Adrenal gland (tissue), 12 donors: Measurements from ENCODE around the gene TCERG1L. TPM values are rescaled to one million over a fixed set of nuclear protein-coding genes. Genes with fewer than 3 reads are reported as not detected.

Experiments used
- DNase-seq, 7 donors: peaks; one replicate each; pipeline ENCODE4 v3.0.0-alpha.2; 2019 to 2020
- H3K27ac ChIP-seq, 5 donors: fragments of 200-600 bp; sonication (generic) in 4 of 5; 1 replicate in 3 of 5; 2 replicates in 2 of 5; pipeline versions ENCODE4 v1.5.1 to v1.8.0; 2016 to 2020; ENCODE audit warnings: mild to moderate bottlenecking in 1 of 5
- H3K27me3 ChIP-seq: fragments of 200-600 bp; 2 replicates; pipeline ENCODE4 v1.8.0; 2021
- H3K36me3 ChIP-seq, 2 donors: fragments of 200-600 bp; replicated peaks in 1 of 2; 1 replicate in 1 of 2; 2 replicates in 1 of 2; pipeline versions ENCODE4 v1.5.1 to v1.8.0; 2018 to 2022
- H3K4me1 ChIP-seq, 2 donors: fragments of 200-600 bp; replicated peaks in 1 of 2; 1 replicate in 1 of 2; 2 replicates in 1 of 2; pipeline versions ENCODE4 v1.5.1 to v1.8.0; 2018 to 2021
- H3K4me3 ChIP-seq, 4 donors: fragments of 200-600 bp; sonication (generic) in 3 of 4; one replicate each; pipeline ENCODE4 v1.5.1; 2016 to 2018
- H3K9me3 ChIP-seq, 3 donors: fragments of 200-600 bp; sonication (generic) in 1 of 3; replicated peaks in 1 of 3; 1 replicate in 2 of 3; 2 replicates in 1 of 3; pipeline versions ENCODE4 v1.5.1 to v1.8.0; 2016 to 2021
- CTCF ChIP-seq, 6 experiments: fragments of 450-650 bp in 4 of 6; fragments of 200-600 bp in 2 of 6; sonication (generic) in 1 of 6; IDR thresholded peaks; 1 replicate in 5 of 6; 2 replicates in 1 of 6; pipeline versions ENCODE4 v1.5.1 to v1.8.0; 2016 to 2021; ENCODE audit warnings: antibody characterized with exemption in 6 of 6, mild to moderate bottlenecking in 2 of 6, moderate library complexity in 1 of 6
- POLR2A ChIP-seq, 2 donors: fragments of 450-650 bp; IDR thresholded peaks; one replicate each; pipeline ENCODE4 v1.6.1; 2017; ENCODE audit warnings: antibody characterized with exemption in 2 of 2, mild to moderate bottlenecking in 2 of 2, moderate library complexity in 1 of 2
- WGBS, 4 donors: extraction: QIAGEN DNeasy Blood & Tissue Kit in 2 of 4; methylation state at CpG; one replicate each; pipeline versions ENCODE4 v1.1.5 to v1.1.7; 2013 to 2017; 5-methylcytosine and 5-hydroxymethylcytosine counted together
- intact Hi-C, 2 donors: fragments of 100-400 bp; cut with DNase I; formaldehyde crosslinking; loops; one replicate each; pipeline versions ENCODE4 v1.14.1 to v1.15.0; 2022 to 2023
- polyA plus RNA-seq, 3 donors: library from polyadenylated mRNA; stranded (reverse); fragments of 200-250 nt in 2 of 3; fragments of 350-450 nt in 1 of 3; fragmentation: Illumina TruSeq in 1 of 3; extraction: RNeasy Lipid Tissue Mini Kit (QIAGEN cat#74804) in 1 of 3; gene quantifications; one replicate each; pipeline ENCODE4 v1.2.3, GENCODE V29; 2013 to 2014
- total RNA-seq, 9 donors: library from RNA; depleted of rRNA in 4 of 9; stranded (reverse); fragments of >200 nt in 4 of 9; fragments of 120-200 nt in 1 of 9; fragmentation: NEBNext Ultra II Directional in 1 of 9; extraction: Animal tissue kit (Norgen Biotek cat#: 25700) in 1 of 9; gene quantifications; one replicate each; pipeline versions ENCODE4 v1.1.0 to v1.2.4, GENCODE V29; 2013 to 2023
- donor health status: healthy with polysubstance abuse.
- donor health status: Bipolar disorder and iron deficiency.
- donor health status: DM: yes; HTN: yes; CAD: no.
- donor health status: DM: no; HTN: no; CAD: no.
- donor health status: DM: no; HTN: no; CAD: no.
- donor health status: DM: yes; HTN: yes; CAD: no.

Gene TCERG1L
- total and polyA plus RNA-seq, 12 donors = 0.17 to 3.4 (median 0.97) TPM

- WGBS, 4 donors = 88 to 90% (median 89%) methylated on average over 11 to 17 of the region's 17 CpGs; no CpG with 5 or more reads in 1 of the 4 donors
- intact Hi-C loops = no loop called here
- H3K4me1 ChIP-seq = no peaks in the 10 kb centered on the region
- H3K27me3 ChIP-seq = no peaks in the 10 kb centered on the region
- no peaks in the 10 kb centered on the region for H3K36me3 ChIP-seq
- TF ChIP-seq CTCF (IDR thresholded peaks at IDR 0.05) = no peak
- H3K27ac ChIP-seq = no peak overlapping the region
- no peak for DNase-seq
- H3K9me3 ChIP-seq = no peaks in the 10 kb centered on the region
- no peak overlapping the region for H3K4me3 ChIP-seq
Observed at GRCh38 chr10:131230166-131230565, 81.4 kb downstream of the TCERG1L start.

DNA sequence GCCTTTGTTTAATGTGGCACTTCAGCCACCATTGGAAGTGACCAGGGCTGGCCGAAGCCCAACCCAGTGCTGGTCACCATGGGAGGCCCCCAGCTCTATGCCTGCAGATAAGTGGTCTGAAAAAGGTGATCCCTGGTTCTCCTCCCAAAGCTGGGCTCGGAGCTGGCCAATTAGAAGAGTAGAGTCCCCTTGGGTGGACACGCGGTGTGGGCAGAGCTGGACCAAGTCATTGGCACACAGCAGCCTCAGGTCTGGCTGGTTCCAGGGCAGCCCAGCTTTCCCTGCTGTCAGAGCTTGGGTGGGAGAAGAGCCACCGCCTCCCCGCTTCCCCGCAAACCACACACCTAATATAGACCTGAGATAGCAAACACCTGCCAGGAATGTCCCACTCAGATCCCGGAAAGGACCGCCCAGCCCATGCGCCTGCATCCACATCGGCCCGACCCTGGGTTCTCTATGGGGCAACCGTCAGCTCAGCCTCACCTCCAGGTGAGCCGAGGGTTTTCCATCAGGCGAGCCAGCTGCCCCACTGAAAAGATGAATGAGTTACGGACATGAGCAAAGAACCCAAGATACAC is 84.3 kb downstream of the TCERG1L start:
- H3K4me3 ChIP-seq = no peak overlapping the region
- H3K36me3 ChIP-seq = no peaks in the 10 kb centered on the region
- no peak for TF ChIP-seq POLR2A (IDR thresholded peaks at IDR 0.05)
- no peak for TF ChIP-seq CTCF (IDR thresholded peaks at IDR 0.05)
- WGBS, 4 donors = 85 to 94% (median 92%) methylated on average over 12 to 16 of the region's 16 CpGs
- no peak for DNase-seq
- H3K4me1 ChIP-seq = no peaks in the 10 kb centered on the region
- intact Hi-C loops = no loop called here
- H3K9me3 ChIP-seq = no peaks in the 10 kb centered on the region
- no peak overlapping the region for H3K27ac ChIP-seq
- no peaks in the 10 kb centered on the region for H3K27me3 ChIP-seq

GRCh38 chr10:131226446-131227162 is 84.9 kb downstream of the TCERG1L start:
- TF ChIP-seq POLR2A (IDR thresholded peaks at IDR 0.05) (no peak), CTCF (IDR thresholded peaks at IDR 0.05) (no peak)
- no peaks in the 10 kb centered on the region for H3K36me3 ChIP-seq
- H3K27ac ChIP-seq = no peak overlapping the region
- WGBS, 4 donors = 76 to 81% (median 78%) methylated on average over 18 of the region's 18 CpGs
- H3K4me1 ChIP-seq = no peaks in the 10 kb centered on the region
- no peaks in the 10 kb centered on the region for H3K27me3 ChIP-seq
- no peak overlapping the region for H3K4me3 ChIP-seq
- H3K9me3 ChIP-seq = no peaks in the 10 kb centered on the region
- intact Hi-C loops = no loop called here
- DNase-seq = no peak

- intact Hi-C loops = no loop called here
- no peaks in the 10 kb centered on the region for H3K27me3 ChIP-seq
- no peaks in the 10 kb centered on the region for H3K9me3 ChIP-seq
- H3K36me3 ChIP-seq = no peaks in the 10 kb centered on the region
- H3K4me1 ChIP-seq = no peaks in the 10 kb centered on the region
- WGBS, 4 donors = 70 to 88% (median 83%) methylated on average over 5 to 8 of the region's 8 CpGs
- H3K4me3 ChIP-seq = no peak overlapping the region
- TF ChIP-seq CTCF (IDR thresholded peaks at IDR 0.05) = no peak
- no peak for TF ChIP-seq POLR2A (IDR thresholded peaks at IDR 0.05)
- H3K27ac ChIP-seq = no peak overlapping the region
- DNase-seq = no peak
Observed at GRCh38 chr10:131224106-131224505, 87.4 kb downstream of the TCERG1L start.
